Activated T-helper 1 cell treated with Interleukin-2 at 50 U/mL for 16 hours (primary cell): ENCODE results near the gene PGA5.
A peak's percentile ranks its signal among the peaks of the same experiment; 100 is the strongest.

ENCODE experiments used
- DNase-seq: peaks from one replicate; pipeline ENCODE4 v3.0.0-alpha.2; 2020; ENCODE audit warnings: low read depth

Gene PGA5

DNA sequence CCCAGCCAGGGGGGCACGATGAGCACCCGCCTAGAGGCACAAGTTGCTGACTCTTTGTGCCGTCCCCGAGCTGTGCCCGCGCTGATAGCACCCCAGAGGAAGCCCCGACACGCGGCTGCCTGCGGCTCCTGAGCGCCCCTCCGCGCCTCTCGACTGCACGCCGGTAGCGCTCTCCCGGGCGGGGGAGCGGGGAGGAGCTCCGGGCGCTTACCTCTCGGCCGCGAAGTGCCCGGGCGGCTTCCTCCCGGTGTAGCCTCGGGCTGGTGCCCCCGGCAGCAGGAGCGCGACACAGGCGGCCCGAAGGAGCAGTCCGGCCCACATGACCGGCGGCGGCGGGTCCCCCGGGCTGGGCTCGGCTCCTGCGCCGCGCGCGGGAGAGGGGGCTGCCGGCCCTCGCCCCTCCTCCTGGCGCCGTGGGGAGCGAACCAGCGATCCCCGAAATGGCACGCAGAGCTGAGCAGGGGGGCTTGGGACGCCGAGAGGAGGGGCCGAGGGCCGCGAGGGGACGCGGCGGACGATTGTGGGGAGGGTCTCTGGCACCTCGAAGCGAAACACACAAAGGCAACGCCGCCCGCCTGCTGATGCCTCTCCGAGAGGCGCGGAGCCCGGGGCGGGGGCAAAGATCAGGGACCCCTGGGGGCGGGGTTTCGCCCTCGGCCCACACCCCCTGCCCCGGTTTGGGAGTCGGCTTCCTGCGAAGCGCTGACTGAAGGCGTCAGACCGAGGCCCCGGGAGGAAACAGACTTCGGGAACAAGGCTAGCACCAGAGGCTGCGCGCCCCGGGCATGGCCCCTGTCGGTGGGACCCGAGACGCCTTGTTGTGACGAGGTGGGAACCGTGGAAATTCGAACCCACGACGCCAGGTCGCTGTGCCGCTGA lies 54.0 kb downstream of the PGA5 start, which contains the start of gene VWCE:
Gene VWCE, minus strand, starts transcription at position 600 of the 879 bp plus-strand sequence. Its CDS starts 279 bp downstream, at position 321.
- DNase-seq, result peak; percentile 33

DNA sequence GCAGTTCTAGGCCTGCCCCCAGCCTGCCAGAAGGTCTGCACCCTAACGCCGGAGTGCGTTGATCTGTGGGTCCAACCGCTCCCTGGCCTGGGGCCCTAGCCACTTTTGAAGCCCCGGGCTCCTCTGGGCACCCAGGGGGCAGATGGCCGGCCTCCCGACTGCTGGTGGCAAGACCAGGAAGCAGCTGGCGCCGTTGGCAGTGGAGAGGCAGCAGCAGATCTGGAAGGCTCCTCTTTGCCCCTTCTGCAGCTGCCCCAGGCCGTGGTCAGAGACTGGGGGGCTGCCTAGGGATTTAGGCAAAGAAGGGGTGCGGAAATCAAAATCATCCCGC lies 54.6 kb downstream of the PGA5 start:
- DNase-seq, result no peak

DNA sequence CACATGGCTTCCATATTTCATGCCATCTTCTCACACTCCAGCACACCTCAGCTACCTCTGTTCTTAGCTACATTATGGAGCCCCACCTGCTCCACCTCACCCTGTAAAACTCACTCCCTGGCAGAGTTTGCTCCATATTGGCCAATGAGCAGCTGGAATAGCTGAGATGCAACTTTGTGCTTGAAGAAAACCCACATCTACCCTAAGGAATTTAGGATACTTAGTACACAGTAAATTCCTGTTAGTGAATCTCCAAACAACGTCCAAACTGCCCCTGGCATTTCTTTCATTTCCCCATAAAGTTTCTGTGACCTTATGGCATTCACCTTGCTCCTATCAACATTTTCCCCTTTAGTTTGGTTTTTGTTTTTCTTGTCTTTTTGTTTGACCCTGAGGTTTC lies 56.4 kb downstream of the PGA5 start:
- no peak for DNase-seq

DNA sequence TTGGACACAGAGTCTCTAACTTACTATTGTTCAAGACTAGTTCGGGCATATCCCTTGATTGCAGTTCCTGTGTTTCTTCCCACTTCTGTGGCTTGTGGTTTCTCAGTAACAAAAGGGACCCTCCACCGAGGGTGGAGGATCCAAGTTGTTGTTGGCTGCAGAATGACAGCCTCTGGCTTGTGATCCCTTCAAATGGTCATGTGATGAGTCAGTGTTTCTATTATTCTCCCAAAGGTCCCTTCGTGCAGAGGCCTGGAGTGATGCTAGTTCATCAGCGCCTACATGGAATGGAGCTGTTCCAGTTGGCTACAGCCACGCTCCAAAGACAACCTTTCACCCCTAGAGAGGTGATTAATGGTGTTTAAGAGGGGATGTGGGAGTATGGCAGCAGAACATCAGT lies 56.8 kb downstream of the PGA5 start:
- no peak for DNase-seq

DNA sequence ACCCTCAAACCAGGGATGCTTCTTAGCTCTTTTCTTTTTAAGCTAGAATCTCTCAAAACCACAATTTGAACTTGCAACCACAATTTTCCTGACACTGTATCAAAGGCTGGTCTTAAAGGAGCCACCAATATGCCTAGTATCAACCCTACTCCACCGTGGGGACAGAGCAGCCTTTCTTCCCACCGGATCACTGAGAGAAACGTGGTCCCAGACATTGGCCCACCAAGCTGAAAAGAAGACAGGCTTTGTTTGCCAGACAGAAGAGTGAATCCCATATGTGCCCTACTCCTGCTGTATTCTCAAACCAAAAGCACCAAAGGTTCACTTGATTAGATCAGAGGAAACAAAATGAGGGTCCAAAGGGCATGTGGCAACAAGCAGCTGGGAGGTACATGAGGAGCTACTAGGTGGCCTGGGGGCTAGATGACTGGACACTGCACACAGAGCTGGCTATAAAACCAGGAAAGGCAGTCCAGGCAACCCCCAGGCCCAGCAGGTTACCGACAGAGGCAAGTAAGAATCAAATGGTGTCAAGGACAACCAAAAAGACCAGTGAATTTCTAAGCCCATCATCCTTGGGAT lies 57.8 kb downstream of the PGA5 start:
- DNase-seq, result no peak
